ENCODE results near the gene CFAP157.
"Not testable (repeated sequence)": the region's sequence is repeated elsewhere in the genome, so short reads cannot be mapped to it uniquely, and the experiment has no call there.

Gene CFAP157

DNA sequence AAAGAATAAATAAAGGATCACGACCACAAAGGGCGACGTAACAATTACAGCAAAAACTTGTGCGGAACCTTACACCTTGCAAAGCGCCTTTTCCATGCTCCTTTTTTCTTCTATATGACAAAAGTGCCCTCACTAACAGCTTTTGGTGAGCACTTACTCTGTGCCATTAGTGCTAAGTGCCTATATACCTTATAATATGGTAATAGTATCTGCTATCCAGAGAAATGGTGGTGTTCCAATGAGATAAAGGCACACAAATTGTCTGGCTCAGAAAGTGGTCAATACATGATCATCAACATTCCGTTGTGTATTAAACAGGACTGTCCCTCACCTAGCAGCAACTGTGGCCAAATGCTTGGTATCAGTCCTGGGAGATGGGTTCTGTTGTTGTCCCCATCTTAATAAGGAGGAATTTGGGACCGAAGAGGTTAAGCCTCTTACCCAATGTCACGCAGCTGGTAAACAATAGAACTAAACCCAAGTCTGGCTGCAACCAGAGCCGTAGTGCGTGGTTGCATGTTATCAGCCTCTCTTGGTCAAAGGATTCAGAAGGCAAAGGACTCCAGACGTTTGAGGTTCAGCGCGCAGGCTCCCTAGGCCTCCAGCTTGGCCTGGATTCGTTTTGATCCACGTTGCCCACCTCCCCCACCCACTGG lies 28.9 kb downstream of the CFAP157 start:
- no peak for DNase-seq (ENCODE audit: low spot score)

DNA sequence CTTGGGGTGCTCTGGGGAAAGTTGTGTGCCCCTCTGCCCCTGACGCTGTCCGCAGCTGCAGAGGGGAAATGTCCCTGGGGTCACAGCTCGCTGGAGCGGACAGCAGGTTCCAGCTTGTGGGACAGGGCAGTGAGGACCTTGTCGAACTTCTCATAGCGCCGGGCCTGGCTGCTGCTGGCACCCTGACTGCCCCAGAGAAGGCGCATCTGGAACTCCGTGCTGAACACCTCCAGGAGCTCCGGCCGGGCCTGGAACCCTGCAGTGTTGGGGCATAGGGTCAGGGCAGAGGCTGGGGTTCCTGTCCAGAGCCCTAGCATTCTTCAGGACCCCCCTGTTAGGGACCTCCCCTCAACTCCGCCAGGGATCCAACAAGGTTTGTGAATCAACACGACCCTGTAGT lies 31.9 kb downstream of the CFAP157 start:
- DNase-seq (ENCODE audit: low spot score): no peak

DNA sequence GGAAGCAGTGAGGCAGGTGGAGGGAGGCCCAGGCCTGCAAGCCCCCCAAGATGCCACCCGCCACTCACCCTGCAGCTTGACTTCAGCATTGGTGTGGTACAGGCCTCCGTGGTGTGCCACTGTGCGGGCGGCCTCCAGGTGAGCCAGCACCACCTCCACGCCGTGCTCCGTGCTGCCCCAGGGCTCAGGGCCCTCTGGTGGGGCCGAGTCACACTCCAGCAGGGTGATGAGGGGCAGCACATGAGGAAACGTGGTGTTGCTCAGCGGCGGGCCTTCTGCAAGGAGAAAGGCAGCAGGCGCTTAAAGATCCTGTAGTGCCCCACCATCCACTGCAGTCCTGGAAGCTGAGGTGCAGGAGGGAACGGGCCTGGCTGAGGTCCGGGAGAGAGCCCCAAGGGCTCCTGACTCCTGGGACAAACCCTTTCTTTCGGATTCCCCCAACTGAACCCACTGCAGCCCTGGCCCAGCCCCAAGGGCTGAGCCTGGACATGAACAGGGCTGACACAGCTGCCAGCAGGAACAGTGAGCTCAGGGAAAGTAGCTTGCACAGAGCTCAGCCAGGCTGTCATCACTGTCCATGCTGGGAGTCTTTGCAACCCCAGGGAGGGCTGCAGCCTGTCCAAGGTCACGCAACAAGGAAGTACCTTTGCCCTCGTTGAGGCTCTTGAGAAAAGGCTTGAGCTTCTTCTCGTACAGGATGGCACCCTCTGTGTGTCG lies 33.0 kb downstream of the CFAP157 start:
- no peak for DNase-seq (ENCODE audit: low spot score)

DNA sequence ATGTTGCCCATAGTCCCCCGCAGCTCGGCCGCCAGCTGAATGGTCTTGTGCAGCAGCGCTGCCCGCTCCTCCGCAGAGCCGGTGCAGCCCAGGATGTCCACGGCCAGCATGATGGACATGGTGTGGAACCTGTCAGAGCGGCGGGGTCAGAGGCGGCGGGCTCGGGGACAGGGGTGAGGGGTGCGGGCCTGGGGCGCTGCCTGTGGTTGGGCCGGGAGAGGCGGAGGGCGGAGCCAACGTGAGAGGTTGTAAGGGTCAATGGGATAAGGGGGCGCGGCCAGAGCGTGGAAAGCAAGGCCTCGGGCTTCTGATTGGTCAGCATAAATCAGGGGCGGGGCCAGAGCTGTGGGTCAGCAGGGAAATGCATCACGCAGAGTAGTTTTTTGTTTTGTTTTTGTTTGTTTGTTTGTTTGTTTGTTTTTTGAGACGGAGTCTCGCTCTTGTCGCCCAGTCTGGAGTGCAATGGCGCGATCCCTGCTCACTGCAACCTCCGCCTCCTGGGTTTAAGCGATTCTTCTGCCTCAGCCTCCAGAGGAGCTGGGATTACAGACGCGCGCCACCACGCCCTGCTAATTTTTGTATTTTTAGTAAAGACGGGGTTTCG lies 35.1 kb downstream of the CFAP157 start:
- no peak for DNase-seq (ENCODE audit: low spot score)

GRCh38 chr9:127742435-127743088 lies 35.8 kb downstream of the CFAP157 start:
- DNase-seq (ENCODE audit: low spot score): no peak

- DNase-seq (ENCODE audit: low spot score): no peak
Measured at GRCh38 chr9:127744398-127745110, 37.8 kb downstream of the CFAP157 start.

- no peak for DNase-seq (ENCODE audit: low spot score)
Measured at GRCh38 chr9:127746959-127747569, 40.3 kb downstream of the CFAP157 start.

DNA sequence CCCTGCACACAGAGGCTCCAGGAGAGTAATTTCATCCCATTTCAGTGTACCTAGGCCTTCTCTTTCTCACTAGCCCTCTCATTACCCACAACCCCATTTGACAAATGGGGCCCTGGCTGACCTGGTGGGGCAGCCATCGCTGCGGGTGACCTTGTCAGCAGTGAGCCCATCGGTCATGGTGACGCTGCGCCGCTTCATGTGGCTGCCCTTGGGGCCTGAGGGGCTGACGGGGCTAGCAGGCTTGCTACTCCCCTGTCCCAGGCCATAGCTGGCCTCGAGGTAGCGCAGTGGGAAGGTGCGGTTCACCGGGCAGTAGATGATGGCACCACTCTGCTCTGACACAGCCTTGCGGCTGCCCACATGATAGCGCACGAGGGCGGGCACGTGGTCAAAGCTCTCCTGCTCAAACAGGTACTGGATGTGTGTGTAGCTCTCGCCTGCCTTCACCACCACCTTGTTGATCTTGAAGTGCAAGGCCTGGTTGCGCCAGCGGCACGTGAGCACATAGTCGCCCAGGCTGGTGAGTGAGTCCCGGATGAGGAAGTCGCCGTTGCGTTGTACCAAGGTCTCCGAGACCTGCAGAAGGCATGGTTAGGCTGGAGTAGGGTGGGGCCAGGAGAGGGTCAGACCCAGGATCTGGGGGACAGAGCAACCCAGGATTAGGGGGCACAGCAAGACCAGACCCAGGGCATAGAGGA lies 42.5 kb downstream of the CFAP157 start:
- no peak for DNase-seq (ENCODE audit: low spot score)

DNA sequence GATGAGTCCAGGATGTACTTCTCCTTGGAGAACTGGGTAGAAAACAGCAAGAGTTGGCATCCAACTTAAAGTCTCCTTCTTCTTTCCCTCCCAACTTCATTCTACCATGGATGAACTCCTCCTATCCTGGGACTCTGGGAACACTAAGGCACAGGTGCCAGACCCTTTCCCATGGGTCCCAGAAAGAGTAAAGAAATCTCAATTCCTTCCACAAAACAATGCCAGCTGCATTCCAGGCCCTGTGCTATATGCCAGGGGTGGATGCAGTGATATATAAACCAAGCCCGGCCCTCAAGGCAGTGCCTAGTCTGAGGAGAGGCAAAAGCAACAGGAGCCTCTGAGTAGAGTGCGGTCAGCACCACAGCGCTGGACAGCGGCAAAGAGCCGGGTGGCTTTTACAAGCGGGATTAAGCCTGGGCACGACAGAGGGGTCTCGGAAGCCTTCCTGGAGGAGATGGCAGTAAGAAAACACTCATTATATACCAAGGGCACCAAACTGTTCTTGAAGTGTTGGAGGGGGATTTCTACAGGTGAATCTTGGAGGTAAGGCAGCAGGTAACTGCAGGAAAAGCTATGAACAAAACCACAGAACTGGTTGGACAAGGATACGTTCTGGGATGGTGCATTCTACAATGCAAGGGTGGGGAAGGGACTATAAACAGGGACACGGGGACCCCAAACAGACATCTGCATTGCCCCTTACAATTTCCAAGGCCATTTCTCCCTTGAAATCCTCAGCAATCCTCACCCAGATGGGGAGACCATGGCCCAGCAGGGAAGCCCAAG lies 44.7 kb downstream of the CFAP157 start:
- DNase-seq (ENCODE audit: low spot score): no peak

DNA sequence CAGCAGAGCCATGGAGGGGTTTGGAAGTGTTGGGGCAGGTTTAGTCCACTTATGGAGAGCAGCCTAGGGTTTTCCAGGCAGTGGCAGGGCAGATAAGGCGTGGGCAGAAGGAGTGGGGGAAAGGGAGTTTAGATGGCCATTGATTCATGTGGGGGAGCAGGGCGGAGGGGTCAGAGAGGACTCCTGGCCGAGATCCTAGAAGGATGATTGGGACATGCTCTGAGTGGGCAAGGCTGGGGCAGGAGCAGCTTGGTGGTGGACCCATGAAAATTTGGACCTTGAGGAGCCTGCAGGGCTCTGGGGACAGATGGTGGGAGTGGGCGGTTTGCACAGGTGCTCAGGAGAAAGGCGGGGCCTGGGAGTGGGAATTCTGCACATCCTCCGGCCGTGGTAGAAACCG lies 46.4 kb downstream of the CFAP157 start:
- no peak for DNase-seq (ENCODE audit: low spot score)

GRCh38 chr9:127753622-127754021 lies 46.8 kb downstream of the CFAP157 start:
- no peak for DNase-seq (ENCODE audit: low spot score)

GRCh38 chr9:127754099-127755060 lies 47.6 kb downstream of the CFAP157 start:
- no peak for DNase-seq (ENCODE audit: low spot score)

- no peak for DNase-seq (ENCODE audit: low spot score)
Measured at GRCh38 chr9:127755061-127756060, 48.6 kb downstream of the CFAP157 start.

GRCh38 chr9:127756233-127756632 lies 49.4 kb downstream of the CFAP157 start:
- no peak for DNase-seq (ENCODE audit: low spot score)

DNA sequence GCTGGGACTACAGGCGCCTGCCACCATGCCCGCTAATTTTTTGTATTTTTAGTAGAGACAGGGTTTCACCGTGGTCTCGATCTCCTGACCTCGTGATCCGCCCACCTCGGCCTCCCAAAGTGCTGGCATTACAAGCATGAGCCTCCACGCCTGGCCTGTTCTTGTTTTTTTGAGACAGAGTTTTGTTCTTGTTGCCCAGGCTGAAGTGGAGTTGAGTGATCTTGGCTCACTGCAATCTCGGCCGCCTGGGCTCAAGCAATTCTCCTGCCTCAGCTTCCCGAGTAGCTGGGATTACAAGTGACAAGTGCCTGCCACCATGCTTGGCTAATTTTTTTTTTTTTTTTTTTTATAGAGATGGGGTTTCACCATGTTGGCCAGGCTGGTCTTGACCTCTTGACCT lies 50.0 kb downstream of the CFAP157 start:
- DNase-seq (ENCODE audit: low spot score): not testable (repeated sequence)

DNA sequence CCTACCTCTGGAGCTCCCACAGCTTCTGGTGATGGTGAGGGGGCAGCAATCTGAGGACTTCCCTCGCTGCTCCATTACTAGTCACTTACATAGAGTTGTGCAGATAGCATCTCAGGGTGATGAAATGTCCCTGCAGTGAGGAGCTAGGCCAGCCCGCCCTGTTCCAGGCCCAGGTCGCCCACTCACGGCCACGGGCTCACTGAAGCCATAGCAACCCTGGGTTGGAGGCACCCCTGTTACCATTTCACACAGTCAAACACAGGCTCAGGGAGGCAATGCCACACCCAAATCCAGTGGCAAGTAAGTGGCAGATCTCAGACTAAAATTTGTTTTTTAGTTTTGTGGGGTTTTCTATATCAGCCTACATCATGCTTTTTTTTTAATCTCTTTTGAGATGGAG lies 52.1 kb downstream of the CFAP157 start:
- DNase-seq (ENCODE audit: low spot score): no peak

DNA sequence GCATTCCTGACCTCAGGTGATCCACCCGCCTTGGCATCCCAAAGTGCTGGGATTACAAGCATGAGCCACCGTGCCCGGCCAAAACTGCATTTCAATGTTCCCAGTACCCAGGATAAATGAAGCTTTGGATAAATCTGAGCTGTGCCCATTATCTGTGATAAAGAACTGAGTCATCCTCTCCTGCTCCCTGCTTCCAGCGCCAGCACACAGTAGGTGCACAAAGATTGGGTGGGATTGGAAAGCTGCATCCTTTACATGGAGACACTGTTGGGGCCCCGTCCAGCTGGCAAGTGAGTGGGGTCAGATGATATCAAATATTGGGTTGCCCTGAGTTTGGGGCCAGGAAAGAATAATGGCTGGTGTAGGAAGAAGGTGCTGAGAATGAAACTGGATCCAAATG lies 54.3 kb downstream of the CFAP157 start:
- DNase-seq (ENCODE audit: low spot score): no peak

DNA sequence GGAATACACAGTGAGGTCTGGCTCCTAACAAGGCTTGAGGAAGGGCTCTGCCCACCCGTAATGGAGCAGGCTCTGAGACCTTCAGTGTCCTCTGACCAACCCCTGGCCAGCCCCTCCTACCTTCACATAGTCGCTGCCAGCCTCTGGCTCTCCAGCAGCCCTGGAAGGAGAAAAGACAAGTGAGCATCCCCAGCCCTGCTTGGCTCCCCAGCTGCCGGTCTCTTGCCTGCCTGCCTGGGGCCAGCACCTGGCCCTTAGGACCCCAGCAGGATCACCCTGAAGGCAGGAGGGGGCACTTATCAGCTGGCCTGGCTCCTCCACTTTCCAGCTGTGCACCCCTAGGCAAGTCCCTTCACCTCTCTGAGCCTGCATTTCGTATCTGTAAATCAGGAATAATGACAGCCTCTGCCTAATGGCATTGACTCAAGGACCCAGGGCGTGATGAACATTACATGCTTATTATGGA lies 54.7 kb downstream of the CFAP157 start:
- DNase-seq (ENCODE audit: low spot score): no peak

Data from kidney capillary endothelial cell (primary cell).